ENCODE results near the gene INMT.

The INMT gene

DNA sequence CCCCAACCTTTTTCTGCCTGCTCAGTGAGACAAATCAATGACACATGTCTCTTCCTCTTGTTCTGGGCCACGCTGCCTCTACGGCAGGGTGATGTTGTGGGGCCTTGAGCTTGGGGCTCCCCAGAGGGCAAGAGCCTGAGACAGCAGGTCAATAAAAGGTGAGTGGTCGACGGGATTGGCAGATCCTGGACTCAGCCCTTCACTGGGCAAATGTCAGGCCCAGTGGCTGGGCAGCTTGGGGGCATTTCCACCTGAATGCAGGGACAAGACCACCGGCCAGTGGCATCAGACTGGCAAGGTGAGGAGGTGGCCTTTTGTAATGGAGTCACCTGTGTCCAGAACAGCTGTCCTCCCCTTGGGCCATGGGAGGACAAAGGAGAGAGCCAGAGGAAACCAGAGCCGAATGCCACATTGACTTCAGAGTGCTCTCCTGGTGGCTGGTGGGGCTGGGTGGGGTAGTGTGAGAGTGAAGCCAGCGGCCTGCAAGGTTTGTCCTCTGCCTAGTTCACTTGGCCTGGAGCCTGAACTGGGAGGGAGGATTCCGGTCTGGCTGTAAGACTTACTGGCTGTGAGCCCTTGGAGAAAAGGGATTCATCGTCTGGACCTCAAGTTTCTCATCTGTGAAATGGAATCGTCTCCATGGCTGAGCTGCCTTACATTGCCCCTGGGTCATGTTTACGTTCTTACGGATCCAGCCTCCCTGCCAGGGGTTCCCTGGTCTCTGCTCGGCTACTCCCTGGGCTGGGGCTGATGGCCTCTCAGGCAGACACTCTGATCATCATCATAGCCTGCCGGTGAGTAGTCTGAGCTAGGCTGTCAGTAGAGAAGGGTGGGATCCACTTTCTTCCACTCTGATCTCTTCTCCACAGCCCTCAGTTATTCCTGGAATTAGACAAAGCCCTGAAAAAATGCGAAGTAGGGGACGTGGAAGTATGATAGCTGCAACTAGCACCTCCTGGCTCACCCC, 44.3 kb upstream of the INMT start:
- no peak for TF ChIP-seq CTCF (IDR thresholded peaks at IDR 0.05; ENCODE audit: insufficient read depth, low read depth, low read length, missing control alignments)
- H3K4me3 ChIP-seq (ENCODE audit: low read length): no peak overlapping the region
- DNase-seq (ENCODE audit: low read depth): no peak

DNA sequence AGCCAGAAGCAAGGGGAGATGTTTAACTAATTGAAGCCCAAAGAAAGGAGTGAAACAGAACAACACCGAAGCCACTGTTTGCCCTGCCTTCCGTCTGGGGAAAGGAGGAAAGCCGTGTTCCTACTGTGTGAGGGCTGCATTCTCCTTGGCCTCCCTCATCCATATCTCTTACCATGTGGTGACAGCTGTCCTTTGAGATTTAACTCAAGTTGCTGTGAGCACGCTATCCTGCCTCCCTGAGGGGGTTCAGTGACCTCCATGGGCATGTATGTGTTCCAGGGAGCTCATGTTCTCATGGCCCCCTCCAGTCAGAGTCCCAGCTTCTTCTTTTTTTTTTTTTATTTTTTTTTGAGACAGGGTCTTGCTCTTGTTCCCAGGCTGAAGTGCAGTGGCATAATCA, 43.5 kb upstream of the INMT start:
- no peak for TF ChIP-seq CTCF (IDR thresholded peaks at IDR 0.05; ENCODE audit: insufficient read depth, low read depth, low read length, missing control alignments)
- no peak for DNase-seq (ENCODE audit: low read depth)
- no peak overlapping the region for H3K4me3 ChIP-seq (ENCODE audit: low read length)

DNA sequence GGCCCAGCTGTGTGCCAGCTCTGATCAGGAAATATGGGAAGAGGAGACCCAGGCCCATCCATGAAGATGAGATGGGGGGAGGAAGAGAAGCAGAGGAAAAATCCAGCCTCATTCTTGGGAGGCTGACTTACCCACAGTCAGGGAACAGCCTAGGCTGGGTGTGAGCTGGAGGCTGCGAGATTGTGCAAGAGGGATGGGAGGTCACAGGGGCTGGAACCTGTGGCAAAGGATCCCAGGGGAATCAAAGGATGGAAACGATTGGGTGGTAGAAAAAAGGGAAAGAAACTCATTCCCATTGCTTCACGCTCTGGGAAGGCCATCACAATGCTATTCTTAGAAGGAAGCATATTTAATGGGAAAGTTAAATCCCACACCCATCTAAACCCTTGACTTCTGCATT, 43.0 kb upstream of the INMT start:
- no peak for TF ChIP-seq CTCF (IDR thresholded peaks at IDR 0.05; ENCODE audit: insufficient read depth, low read depth, low read length, missing control alignments)
- H3K4me3 ChIP-seq (ENCODE audit: low read length): no peak overlapping the region
- DNase-seq (ENCODE audit: low read depth): no peak

- no peak overlapping the region for H3K4me3 ChIP-seq (ENCODE audit: low read length)
- no peak for TF ChIP-seq CTCF (IDR thresholded peaks at IDR 0.05; ENCODE audit: insufficient read depth, low read depth, low read length, missing control alignments)
- no peak for DNase-seq (ENCODE audit: low read depth)
These were observed 42.4 kb upstream of the INMT start for GRCh38 chr7:30709549-30709948.

DNA sequence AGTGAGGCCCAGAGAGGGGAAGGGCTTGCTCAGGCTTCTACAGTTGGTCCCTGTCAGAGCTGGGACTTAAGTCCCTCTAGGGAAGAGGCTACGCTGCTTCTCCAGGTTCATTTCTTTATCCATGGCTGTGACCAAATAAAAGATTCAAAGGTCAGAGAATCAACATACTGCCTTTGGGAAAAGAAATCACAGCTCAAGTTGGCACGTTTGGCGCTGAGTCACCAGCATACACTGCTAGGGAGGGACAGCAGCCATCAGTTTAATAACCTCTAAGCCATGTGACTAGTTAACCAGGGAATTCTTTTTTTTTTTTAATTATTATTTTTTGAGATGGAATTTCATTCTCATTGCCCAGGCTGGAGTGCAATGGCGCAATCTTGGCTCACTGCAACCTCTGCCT, 41.3 kb upstream of the INMT start:
- peak; percentile 6 for DNase-seq (ENCODE audit: low read depth)
- no peak overlapping the region for H3K4me3 ChIP-seq (ENCODE audit: low read length)
- no peak for TF ChIP-seq CTCF (IDR thresholded peaks at IDR 0.05; ENCODE audit: insufficient read depth, low read depth, low read length, missing control alignments)

- DNase-seq (ENCODE audit: low read depth): peak; percentile 71
- TF ChIP-seq CTCF (IDR thresholded peaks at IDR 0.05; ENCODE audit: insufficient read depth, low read depth, low read length, missing control alignments): no peak
- no peak overlapping the region for H3K4me3 ChIP-seq (ENCODE audit: low read length)
These were observed 38.5 kb upstream of the INMT start for GRCh38 chr7:30713392-30713791.

GRCh38 chr7:30714129-30714528, 37.8 kb upstream of the INMT start:
- TF ChIP-seq CTCF (IDR thresholded peaks at IDR 0.05; ENCODE audit: insufficient read depth, low read depth, low read length, missing control alignments): no peak
- DNase-seq (ENCODE audit: low read depth): no peak

More at GRCh38 chr7:30714129-30714528, 37.8 kb upstream of the INMT start:
- H3K4me3 ChIP-seq (ENCODE audit: low read length): no peak overlapping the region

Data from epithelial cell of esophagus (primary cell).